ENCODE data around the gene TRPC4. TPM values are rescaled to one million over a fixed set of nuclear protein-coding genes. Genes with fewer than 3 reads are reported as not detected.
A peak's percentile ranks its signal among the peaks of the same experiment; 100 is the strongest.

Gene TRPC4
- total RNA-seq, 1 experiment from 2014 or later = 0.02 TPM

GRCh38 chr13:37647031-37647650 is 222.4 kb downstream of the TRPC4 start:
- no peaks in the 10 kb centered on the region for H3K9me3 ChIP-seq (replicated peaks)
- H3K4me3 ChIP-seq = no peak overlapping the region
- H3K4me1 ChIP-seq = no peaks in the 10 kb centered on the region
- H3K27me3 ChIP-seq = no peaks in the 10 kb centered on the region
- no peak overlapping the region for H3K27ac ChIP-seq
- H3K36me3 ChIP-seq = no peaks in the 10 kb centered on the region
- DNase-seq = no peak

- H3K4me1 ChIP-seq = no peaks in the 10 kb centered on the region
- H3K36me3 ChIP-seq = no peaks in the 10 kb centered on the region
- H3K27me3 ChIP-seq = no peaks in the 10 kb centered on the region
- H3K27ac ChIP-seq = no peak overlapping the region
- no peaks in the 10 kb centered on the region for H3K9me3 ChIP-seq (replicated peaks)
- no peak for DNase-seq
- H3K4me3 ChIP-seq = no peak overlapping the region
Observed at GRCh38 chr13:37646531-37646930, 223.0 kb downstream of the TRPC4 start.

GRCh38 chr13:37645181-37645740 is 224.3 kb downstream of the TRPC4 start:
- no peak for DNase-seq
- Histone ChIP-seq H3K4me1 (no peaks in the 10 kb centered on the region), H3K36me3 (no peaks in the 10 kb centered on the region), H3K4me3 (no peak overlapping the region), H3K27ac (no peak overlapping the region), H3K9me3 (replicated peaks) (no peaks in the 10 kb centered on the region), H3K27me3 (no peaks in the 10 kb centered on the region)

- H3K36me3 ChIP-seq = no peaks in the 10 kb centered on the region
- no peaks in the 10 kb centered on the region; the same call in 1 of the 2 replicates for H3K27me3 ChIP-seq
- no peaks in the 10 kb centered on the region for H3K4me1 ChIP-seq
- no peak overlapping the region for H3K4me3 ChIP-seq
- H3K27ac ChIP-seq = no peak overlapping the region
- H3K9me3 ChIP-seq (replicated peaks) = no peaks in the 10 kb centered on the region
- DNase-seq = no peak
Observed at GRCh38 chr13:37641391-37641790, 228.2 kb downstream of the TRPC4 start.

- Histone ChIP-seq H3K4me3 (no peak overlapping the region), H3K27me3 (no peaks in the 10 kb centered on the region; the same call in 1 of the 2 replicates), H3K9me3 (replicated peaks) (no peaks in the 10 kb centered on the region), H3K4me1 (no peaks in the 10 kb centered on the region), H3K36me3 (no peaks in the 10 kb centered on the region), H3K27ac (no peak overlapping the region)
- DNase-seq = peak; percentile 30 to 63
Observed at GRCh38 chr13:37640499-37640898, 229.1 kb downstream of the TRPC4 start.

- Histone ChIP-seq H3K36me3 (no peaks in the 10 kb centered on the region), H3K27ac (no peak overlapping the region), H3K4me1 (no peaks in the 10 kb centered on the region), H3K9me3 (replicated peaks) (no peaks in the 10 kb centered on the region), H3K4me3 (no peak overlapping the region), H3K27me3 (no peaks in the 10 kb centered on the region; the same call in 1 of the 2 replicates)
- no peak for DNase-seq
Observed at GRCh38 chr13:37636701-37637100, 232.9 kb downstream of the TRPC4 start.

GRCh38 chr13:37632294-37632693 is 237.3 kb downstream of the TRPC4 start:
- H3K4me3 ChIP-seq = no peak overlapping the region
- H3K27ac ChIP-seq = no peak overlapping the region
- H3K36me3 ChIP-seq = no peaks in the 10 kb centered on the region
- no peaks in the 10 kb centered on the region; the same call in 1 of the 2 replicates for H3K27me3 ChIP-seq
- no peaks in the 10 kb centered on the region for H3K4me1 ChIP-seq
- no peaks in the 10 kb centered on the region for H3K9me3 ChIP-seq (replicated peaks)
- no peak for DNase-seq

- no peak overlapping the region for H3K4me3 ChIP-seq
- no peaks in the 10 kb centered on the region for H3K4me1 ChIP-seq
- H3K9me3 ChIP-seq (replicated peaks) = no peaks in the 10 kb centered on the region
- DNase-seq = no peak
- H3K27me3 ChIP-seq = no peaks in the 10 kb centered on the region; the same call in 1 of the 2 replicates
- H3K36me3 ChIP-seq = no peaks in the 10 kb centered on the region
- H3K27ac ChIP-seq = no peak overlapping the region
Observed at GRCh38 chr13:37627428-37627827, 242.1 kb downstream of the TRPC4 start.

- DNase-seq = no peak
- H3K27ac ChIP-seq = no peak overlapping the region
- H3K27me3 ChIP-seq = no peaks in the 10 kb centered on the region
Observed at GRCh38 chr13:37621811-37622361, 247.7 kb downstream of the TRPC4 start.

GRCh38 chr13:37618554-37618953 is 251.0 kb downstream of the TRPC4 start:
- no peak overlapping the region for H3K4me3 ChIP-seq
- no peak for DNase-seq
- no peak overlapping the region for H3K27ac ChIP-seq

More at GRCh38 chr13:37621811-37622361, 247.7 kb downstream of the TRPC4 start:
- Histone ChIP-seq H3K4me1 (peaks cover 13% of the 10 kb centered on the region), H3K4me3 (no peak overlapping the region), H3K36me3 (no peaks in the 10 kb centered on the region), H3K9me3 (replicated peaks) (no peaks in the 10 kb centered on the region)

GRCh38 chr13:37617173-37617572 is 252.4 kb downstream of the TRPC4 start:
- Histone ChIP-seq H3K4me1 (peaks cover 24% of the 10 kb centered on the region), H3K36me3 (no peaks in the 10 kb centered on the region), H3K4me3 (no peak overlapping the region), H3K27me3 (no peaks in the 10 kb centered on the region), H3K9me3 (replicated peaks) (no peaks in the 10 kb centered on the region), H3K27ac (peak overlapping the region; percentile 52)
- DNase-seq = no peak

More at GRCh38 chr13:37618554-37618953, 251.0 kb downstream of the TRPC4 start:
- peaks cover 24% of the 10 kb centered on the region for H3K4me1 ChIP-seq
- no peaks in the 10 kb centered on the region for H3K36me3 ChIP-seq
- no peaks in the 10 kb centered on the region for H3K27me3 ChIP-seq
- no peaks in the 10 kb centered on the region for H3K9me3 ChIP-seq (replicated peaks)

GRCh38 chr13:37616131-37616530 is 253.4 kb downstream of the TRPC4 start:
- H3K9me3 ChIP-seq (replicated peaks) = no peaks in the 10 kb centered on the region
- H3K27ac ChIP-seq = no peak overlapping the region
- H3K36me3 ChIP-seq = no peaks in the 10 kb centered on the region
- peaks cover 24% of the 10 kb centered on the region for H3K4me1 ChIP-seq
- DNase-seq = no peak
- H3K27me3 ChIP-seq = no peaks in the 10 kb centered on the region
- no peak overlapping the region for H3K4me3 ChIP-seq

- H3K4me3 ChIP-seq = no peak overlapping the region
- no peak overlapping the region for H3K27ac ChIP-seq
- no peaks in the 10 kb centered on the region for H3K36me3 ChIP-seq
- H3K4me1 ChIP-seq = peaks cover 24% of the 10 kb centered on the region
- H3K9me3 ChIP-seq (replicated peaks) = no peaks in the 10 kb centered on the region
- no peaks in the 10 kb centered on the region for H3K27me3 ChIP-seq
- no peak for DNase-seq
Observed at GRCh38 chr13:37615276-37615675, 254.3 kb downstream of the TRPC4 start.

GRCh38 chr13:37613638-37614037 is 255.9 kb downstream of the TRPC4 start:
- Histone ChIP-seq H3K27me3 (no peaks in the 10 kb centered on the region), H3K27ac (no peak overlapping the region), H3K4me3 (no peak overlapping the region), H3K36me3 (no peaks in the 10 kb centered on the region), H3K9me3 (replicated peaks) (no peaks in the 10 kb centered on the region), H3K4me1 (peaks cover 24% of the 10 kb centered on the region)
- no peak for DNase-seq

GRCh38 chr13:37613236-37613635 is 256.3 kb downstream of the TRPC4 start:
- Histone ChIP-seq H3K27ac (no peak overlapping the region), H3K36me3 (no peaks in the 10 kb centered on the region), H3K9me3 (replicated peaks) (no peaks in the 10 kb centered on the region), H3K4me3 (no peak overlapping the region), H3K4me1 (peaks cover 24% of the 10 kb centered on the region), H3K27me3 (no peaks in the 10 kb centered on the region)
- DNase-seq = no peak
